Activated T-cell treated with anti-CD3 and anti-CD28 coated beads, Interleukin-2, amount 50 U/mL, for 24 hours (primary cell): ENCODE data around the gene BORCS5.
"Not testable (repeated sequence)": the region's sequence is repeated elsewhere in the genome, so short reads cannot be mapped to it uniquely, and the experiment has no call there.

ENCODE experiments used
- DNase-seq: peaks from one replicate; pipeline ENCODE4 v3.0.0-alpha.2; 2020
- H3K27ac Mint-ChIP-seq: 2 replicates; pipeline ENCODE4 v1.8.0; 2020; ENCODE audit warnings: mild to moderate bottlenecking, mixed read lengths
- H3K27me3 Mint-ChIP-seq: 2 replicates; pipeline ENCODE4 v1.8.0; 2020; ENCODE audit warnings: mixed read lengths
- H3K36me3 Mint-ChIP-seq: 2 replicates; pipeline ENCODE4 v1.8.0; 2020; ENCODE audit warnings: low read depth, mixed read lengths
- H3K4me1 Mint-ChIP-seq: 2 replicates; pipeline ENCODE4 v1.8.0; 2020; ENCODE audit warnings: low read depth, mixed read lengths
- H3K4me3 Mint-ChIP-seq: 2 replicates; pipeline ENCODE4 v1.8.0; 2020; ENCODE audit warnings: mild to moderate bottlenecking, moderate library complexity, mixed read lengths
- H3K9me3 Mint-ChIP-seq: 2 replicates; pipeline ENCODE4 v1.8.0; 2020; ENCODE audit warnings: mixed read lengths

The BORCS5 gene

DNA sequence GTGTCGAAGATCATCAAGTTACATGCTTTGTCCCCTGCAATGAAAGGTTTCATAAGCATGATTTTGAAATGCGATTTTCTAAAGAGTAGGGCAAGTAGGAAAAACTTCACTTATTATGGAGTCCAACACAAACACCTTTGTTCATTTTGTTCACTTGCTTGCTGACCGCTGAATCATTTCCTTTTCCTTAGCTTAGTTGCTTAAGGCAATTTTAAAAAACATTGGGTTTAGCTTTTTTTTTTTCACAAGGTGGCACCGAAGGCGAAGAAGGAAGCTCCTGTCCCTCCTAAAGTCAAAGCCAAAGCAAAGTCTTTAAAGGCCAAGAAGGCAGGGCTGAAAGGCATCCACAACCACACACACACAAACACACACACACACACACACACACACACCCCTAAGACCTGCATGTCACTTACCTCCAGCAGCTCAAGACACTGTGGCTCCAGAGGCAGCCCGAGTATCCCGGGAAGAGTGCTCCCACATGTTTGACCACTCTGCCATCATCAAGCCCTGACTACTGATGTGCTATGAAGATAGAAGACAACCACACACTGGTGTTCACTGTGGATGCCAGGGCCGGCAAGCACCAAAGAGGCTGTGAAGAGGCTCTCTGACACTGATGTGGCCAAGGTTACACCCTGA lies 18.2 kb upstream of the BORCS5 start:
- H3K9me3 Mint-ChIP-seq: no peaks in the 10 kb centered on the region
- no peaks in the 10 kb centered on the region for H3K36me3 Mint-ChIP-seq
- DNase-seq: no peak
- no peaks in the 10 kb centered on the region for H3K27me3 Mint-ChIP-seq
- peaks cover 26% of the 10 kb centered on the region for H3K4me1 Mint-ChIP-seq
- no peak overlapping the region for H3K4me3 Mint-ChIP-seq
- peak overlapping the region; percentile 0 for H3K27ac Mint-ChIP-seq

DNA sequence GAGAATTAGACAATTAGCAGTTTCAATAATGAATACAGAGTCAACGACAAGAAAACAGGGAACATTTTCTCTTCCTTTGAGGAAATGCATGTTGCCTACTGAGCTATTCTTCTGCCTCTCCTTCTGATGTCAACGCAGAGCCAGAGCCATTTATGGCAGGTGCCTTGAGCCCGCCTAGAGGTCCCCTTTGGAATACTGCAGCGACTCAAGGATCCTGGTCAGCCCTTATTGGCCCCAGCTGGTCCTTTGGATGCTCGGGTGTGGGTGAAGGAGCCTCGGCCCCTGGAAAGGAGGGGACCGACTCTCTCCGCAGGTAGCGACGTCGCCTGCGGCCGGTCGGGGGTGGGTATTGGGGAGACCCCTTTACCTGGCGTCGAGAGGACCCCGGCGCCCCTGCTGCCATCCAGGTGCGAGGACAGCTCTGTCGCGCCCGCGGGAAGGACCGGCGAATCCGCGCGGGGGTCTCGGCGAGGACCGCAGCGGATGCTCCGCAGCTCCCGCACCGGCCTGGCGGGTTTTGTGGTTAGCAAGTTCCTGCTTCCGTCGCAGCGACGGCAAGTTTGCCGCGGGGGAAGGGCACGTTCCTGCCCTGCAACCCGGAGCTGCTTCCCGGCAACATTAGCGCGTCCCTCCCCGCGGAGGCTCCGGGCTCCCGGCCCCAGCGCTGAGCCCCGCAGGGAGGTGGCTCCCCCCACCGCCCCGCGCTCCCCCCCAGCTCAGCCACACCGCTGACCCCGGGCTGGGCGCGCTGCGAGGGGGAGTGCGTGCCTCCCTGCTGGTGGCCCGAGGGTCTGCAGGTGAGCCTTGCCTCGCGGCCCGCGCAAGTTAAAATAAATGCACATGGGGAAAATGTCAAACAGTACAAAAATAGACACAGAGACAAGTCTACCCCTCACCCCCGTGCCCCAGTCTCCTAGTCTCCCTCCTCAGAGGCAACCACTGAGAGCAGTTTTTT lies 6.9 kb upstream of the BORCS5 start, which contains the start of gene MANSC1:
Gene MANSC1 (minus strand): TSS at position 532 of the 955 bp plus-strand sequence. CDS start 6,928 bp downstream, outside the sequence.
- Mint-ChIP-seq H3K36me3 (no peaks in the 10 kb centered on the region), H3K27ac (peak within 1 kb of the TSS; percentile 57), H3K4me1 (peaks cover 19% of the 10 kb centered on the region), H3K9me3 (no peaks in the 10 kb centered on the region), H3K4me3 (peak within 1 kb of the TSS; percentile 69), H3K27me3 (no peaks in the 10 kb centered on the region)
- peak; percentile 73 for DNase-seq

GRCh38 chr12:12350868-12351463 lies 5.9 kb upstream of the BORCS5 start:
- Mint-ChIP-seq H3K27ac (peak overlapping the region; percentile 44), H3K27me3 (no peaks in the 10 kb centered on the region), H3K9me3 (no peaks in the 10 kb centered on the region), H3K4me3 (peak overlapping the region; percentile 69), H3K4me1 (peaks cover 23% of the 10 kb centered on the region), H3K36me3 (no peaks in the 10 kb centered on the region)
- no peak for DNase-seq

GRCh38 chr12:12351468-12352185 lies 5.3 kb upstream of the BORCS5 start:
- not testable (repeated sequence) for H3K27ac Mint-ChIP-seq, H3K9me3 Mint-ChIP-seq, H3K36me3 Mint-ChIP-seq, DNase-seq, H3K4me3 Mint-ChIP-seq, H3K27me3 Mint-ChIP-seq
- peaks cover 29% of the 10 kb centered on the region for H3K4me1 Mint-ChIP-seq

- Mint-ChIP-seq H3K9me3 (no peaks in the 10 kb centered on the region), H3K27me3 (no peaks in the 10 kb centered on the region), H3K4me1 (peaks cover 33% of the 10 kb centered on the region), H3K36me3 (peaks cover 18% of the 10 kb centered on the region), H3K4me3 (no peak overlapping the region), H3K27ac (peak overlapping the region; percentile 35)
- no peak for DNase-seq
Measured at GRCh38 chr12:12353276-12353675, 3.6 kb upstream of the BORCS5 start.

DNA sequence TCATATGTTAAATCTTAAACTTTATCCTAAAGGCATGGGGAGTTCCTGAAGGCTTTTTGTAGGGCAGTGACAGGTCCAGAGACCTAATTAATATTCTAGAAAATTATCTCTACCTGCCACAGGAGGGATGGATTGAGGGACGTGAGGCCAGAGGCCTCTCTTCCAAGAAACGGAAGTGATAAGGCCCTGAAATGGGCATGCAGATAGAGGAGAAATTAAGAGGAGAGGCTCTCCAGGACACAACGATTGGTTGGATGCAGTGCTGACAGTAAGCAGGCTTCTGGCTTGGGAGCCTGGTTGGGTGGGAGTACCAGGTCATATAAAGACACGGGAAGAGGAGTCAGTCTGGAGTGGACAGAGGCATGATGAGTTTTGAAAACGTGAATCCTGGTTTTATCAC lies 3.1 kb upstream of the BORCS5 start:
- H3K27ac Mint-ChIP-seq: no peak overlapping the region
- no peak overlapping the region for H3K4me3 Mint-ChIP-seq

DNA sequence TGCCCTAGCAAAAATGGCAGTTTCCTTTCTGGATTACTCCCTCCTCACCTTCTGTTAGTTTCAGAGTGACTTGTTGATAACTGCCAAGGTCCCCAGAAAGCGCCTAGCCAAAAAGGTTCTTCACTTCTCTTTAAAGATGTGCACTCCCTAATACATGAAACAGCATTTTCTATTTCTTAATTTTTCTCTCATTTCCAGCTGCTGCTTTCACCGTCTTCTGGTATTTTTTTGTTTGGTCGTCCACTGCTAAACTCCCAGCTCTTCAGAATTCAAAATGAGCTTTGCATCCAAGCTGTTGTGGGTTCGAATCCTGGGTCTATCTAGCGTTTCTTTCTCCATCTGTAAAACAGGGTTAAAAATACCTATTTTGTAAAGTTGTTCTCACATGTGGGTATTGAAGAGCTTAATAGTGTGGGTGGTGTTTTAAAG lies 397 bp upstream of the BORCS5 start:
- Mint-ChIP-seq H3K4me1 (peaks cover 35% of the 10 kb centered on the region), H3K36me3 (peaks cover 27% of the 10 kb centered on the region), H3K27ac (peak overlapping the region; percentile 97)

More for the DNA sequence above, 3.1 kb upstream of the BORCS5 start:
- Mint-ChIP-seq H3K4me1 (peaks cover 38% of the 10 kb centered on the region), H3K9me3 (no peaks in the 10 kb centered on the region), H3K36me3 (peaks cover 18% of the 10 kb centered on the region), H3K27me3 (no peaks in the 10 kb centered on the region)
- no peak for DNase-seq

GRCh38 chr12:12357719-12358461 lies 1.0 kb downstream of the BORCS5 start:
- Mint-ChIP-seq H3K27ac (peak overlapping the region; percentile 97), H3K4me3 (peak overlapping the region; percentile 91), H3K27me3 (no peaks in the 10 kb centered on the region), H3K9me3 (no peaks in the 10 kb centered on the region), H3K36me3 (peaks cover 38% of the 10 kb centered on the region), H3K4me1 (peaks cover 43% of the 10 kb centered on the region)
- no peak for DNase-seq

More for the DNA sequence above, 397 bp upstream of the BORCS5 start:
- H3K4me3 Mint-ChIP-seq: peak overlapping the region; percentile 91
- no peaks in the 10 kb centered on the region for H3K9me3 Mint-ChIP-seq
- H3K27me3 Mint-ChIP-seq: no peaks in the 10 kb centered on the region
- DNase-seq: no peak

- peaks cover 43% of the 10 kb centered on the region for H3K4me1 Mint-ChIP-seq
Measured at GRCh38 chr12:12358528-12358927, 1.6 kb downstream of the BORCS5 start.

DNA sequence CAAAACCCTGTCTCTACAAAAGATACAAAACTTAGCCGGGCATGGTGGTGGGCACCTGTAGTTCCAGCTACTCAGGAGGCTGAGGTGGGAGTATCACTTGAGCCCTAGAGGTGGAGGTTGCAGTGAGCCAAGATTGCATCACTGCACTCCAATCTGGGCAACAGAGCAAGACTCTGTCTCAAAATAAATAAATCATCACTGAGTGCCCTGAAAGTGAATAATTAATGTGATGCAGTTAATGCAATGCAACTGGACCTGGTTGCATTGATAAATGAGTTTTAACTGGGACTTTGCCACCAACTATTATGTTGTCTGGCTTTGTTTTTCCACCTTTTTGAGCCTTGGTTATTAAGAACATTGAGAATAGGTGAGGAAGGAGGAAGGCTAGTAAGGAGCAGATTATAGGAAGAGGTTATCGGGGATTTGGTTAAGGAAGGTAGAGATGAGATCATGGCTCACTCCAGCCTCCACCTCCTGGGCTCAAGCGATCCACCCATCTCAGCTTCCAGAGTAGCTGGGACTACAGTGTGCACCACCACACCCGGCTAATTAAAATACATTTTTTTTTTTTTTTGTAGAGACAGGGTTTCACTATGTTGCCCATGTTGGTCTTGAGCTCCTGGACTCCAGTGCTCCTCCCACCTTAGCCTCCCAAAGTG lies 8.0 kb downstream of the BORCS5 start:
- peaks cover 71% of the 10 kb centered on the region for H3K36me3 Mint-ChIP-seq
- no peaks in the 10 kb centered on the region for H3K9me3 Mint-ChIP-seq
- DNase-seq: no peak
- no peaks in the 10 kb centered on the region for H3K27me3 Mint-ChIP-seq
- peak overlapping the region; percentile 75 for H3K27ac Mint-ChIP-seq
- H3K4me3 Mint-ChIP-seq: no peak overlapping the region
- peaks cover 57% of the 10 kb centered on the region for H3K4me1 Mint-ChIP-seq

More at GRCh38 chr12:12358528-12358927, 1.6 kb downstream of the BORCS5 start:
- peaks cover 43% of the 10 kb centered on the region for H3K36me3 Mint-ChIP-seq
- no peaks in the 10 kb centered on the region for H3K9me3 Mint-ChIP-seq
- DNase-seq: no peak
- H3K4me3 Mint-ChIP-seq: peak overlapping the region; percentile 91
- peak overlapping the region; percentile 97 for H3K27ac Mint-ChIP-seq
- no peaks in the 10 kb centered on the region for H3K27me3 Mint-ChIP-seq

- Mint-ChIP-seq H3K4me3 (no peak overlapping the region), H3K4me1 (peaks cover 55% of the 10 kb centered on the region), H3K27me3 (no peaks in the 10 kb centered on the region), H3K9me3 (no peaks in the 10 kb centered on the region), H3K27ac (peak overlapping the region; percentile 11), H3K36me3 (peaks cover 75% of the 10 kb centered on the region)
- DNase-seq: no peak
Measured at GRCh38 chr12:12365446-12365802, 8.5 kb downstream of the BORCS5 start.

DNA sequence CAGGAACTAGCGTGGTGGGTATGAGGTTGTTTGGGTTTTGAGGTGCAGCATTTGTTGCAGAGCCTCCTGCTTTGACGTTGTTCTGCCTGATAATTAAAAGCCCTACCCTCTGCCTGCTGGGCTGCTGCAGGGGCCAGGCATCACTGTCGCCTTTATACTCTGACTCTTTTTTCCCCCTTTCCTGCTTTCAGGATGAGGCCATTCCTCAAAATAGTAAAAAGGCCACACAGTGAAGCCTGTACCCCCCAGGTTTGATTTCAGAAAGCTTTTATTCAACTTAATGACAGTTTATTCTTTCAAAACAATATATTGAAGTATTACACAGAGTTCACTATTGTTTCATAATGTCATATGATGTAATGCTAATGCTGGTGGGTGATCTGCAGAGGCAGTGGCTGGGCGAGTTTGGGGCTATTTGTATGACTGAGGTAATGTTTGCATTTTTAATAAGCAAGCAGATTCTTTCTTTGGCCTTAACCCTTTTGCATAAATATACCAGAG lies 9.1 kb downstream of the BORCS5 start:
- peaks cover 55% of the 10 kb centered on the region for H3K4me1 Mint-ChIP-seq

More for the DNA sequence above, 9.1 kb downstream of the BORCS5 start:
- Mint-ChIP-seq H3K27me3 (no peaks in the 10 kb centered on the region), H3K27ac (peak overlapping the region; percentile 11), H3K36me3 (peaks cover 76% of the 10 kb centered on the region), H3K9me3 (no peaks in the 10 kb centered on the region), H3K4me3 (no peak overlapping the region)
- DNase-seq: no peak
